Hepatocyte (in vitro differentiated cells): ENCODE data around the gene DLL1. TPM values are rescaled to one million over a fixed set of nuclear protein-coding genes. Genes with fewer than 3 reads are reported as not detected.

ENCODE experiments used
- DNase-seq: peaks from one replicate; pipeline ENCODE4 v3.0.0-alpha.2; 2016; ENCODE audit warnings: low spot score
- H2AFZ ChIP-seq: fragments of 200-600 bp; sonication (generic); 2 replicates; pipeline ENCODE4 v1.6.0; 2016; ENCODE audit warnings: antibody characterized with exemption, mild to moderate bottlenecking
- H3K27ac ChIP-seq: fragments of 200-600 bp; sonication (generic); 2 replicates; pipeline ENCODE4 v1.5.1; 2016; ENCODE audit warnings: mild to moderate bottlenecking
- H3K27me3 ChIP-seq: fragments of 200-600 bp; sonication (generic); 2 replicates; pipeline ENCODE4 v1.6.1; 2016
- H3K36me3 ChIP-seq: fragments of 200-600 bp; sonication (generic); replicated peaks from 2 replicates; pipeline ENCODE4 v1.5.1; 2016; ENCODE audit warnings: low read depth; ENCODE audit not compliant: insufficient read depth
- H3K4me1 ChIP-seq: fragments of 200-600 bp; sonication (generic); 2 replicates; pipeline ENCODE4 v1.5.1; 2016; ENCODE audit warnings: mild to moderate bottlenecking, moderate library complexity; ENCODE audit not compliant: insufficient read depth
- H3K4me2 ChIP-seq: fragments of 200-600 bp; sonication (generic); 2 replicates; pipeline ENCODE4 v1.6.0; 2016
- H3K4me3 ChIP-seq: fragments of 200-600 bp; sonication (generic); 2 replicates; pipeline ENCODE4 v1.5.1; 2016; ENCODE audit warnings: mild to moderate bottlenecking
- H3K79me2 ChIP-seq: fragments of 200-600 bp; sonication (generic); 2 replicates; pipeline ENCODE4 v1.6.0; 2017; ENCODE audit warnings: mild to moderate bottlenecking
- H3K9me2 ChIP-seq: fragments of 200-600 bp; sonication (generic); replicated peaks from 2 replicates; pipeline ENCODE4 v1.6.0; 2017; ENCODE audit warnings: mild to moderate bottlenecking; ENCODE audit not compliant: insufficient read depth
- H3K9me3 ChIP-seq: fragments of 200-600 bp; sonication (generic); 2 replicates; pipeline ENCODE4 v1.5.1; 2016; ENCODE audit warnings: low read depth, mild to moderate bottlenecking
- H4K20me1 ChIP-seq: fragments of 200-600 bp; sonication (generic); 2 replicates; pipeline ENCODE4 v1.6.0; 2016; ENCODE audit warnings: mild to moderate bottlenecking; ENCODE audit not compliant: insufficient read depth, poor library complexity, severe bottlenecking
- CTCF ChIP-seq: fragments of 200-600 bp; sonication (generic); IDR thresholded peaks from 2 replicates; pipeline ENCODE4 v1.5.1; 2016; ENCODE audit warnings: antibody characterized with exemption, mild to moderate bottlenecking; ENCODE audit not compliant: poor library complexity
- EZH2 ChIP-seq: fragments of 200-600 bp; sonication (generic); IDR thresholded peaks from 2 replicates; pipeline ENCODE4 v1.6.1; 2016; ENCODE audit warnings: antibody characterized with exemption, mild to moderate bottlenecking, borderline replicate concordance
- EZH2phosphoT487 ChIP-seq: fragments of 200-600 bp; sonication (generic); IDR thresholded peaks from one replicate; pipeline ENCODE4 v1.6.1; 2018; ENCODE audit warnings: antibody characterized with exemption, mild to moderate bottlenecking, low read depth, moderate library complexity; ENCODE audit not compliant: unreplicated experiment, severe bottlenecking
- WGBS: methylation state at CpG from one replicate; pipeline ENCODE4 v1.1.6; 2016; ENCODE audit warnings: low lambda C conversion rate; ENCODE audit errors: missing lambda C conversion rate; 5-methylcytosine and 5-hydroxymethylcytosine counted together
- polyA plus RNA-seq: library from polyadenylated mRNA; unstranded; fragments of >200 nt; fragmentation: Nextera tagmentation; extraction: Ambion mirVana; gene quantifications from 2 replicates; pipeline ENCODE4 v1.2.1, GENCODE V29; 2016
- total RNA-seq: library from RNA; depleted of rRNA; stranded (reverse); fragments of >200 nt; gene quantifications from 2 replicates; pipeline ENCODE4 v1.2.3, GENCODE V29; 2014

DLL1 gene
- total and polyA plus RNA-seq, 2 experiments from 2014 or later: 3.1 to 3.3 TPM

- no peaks in the 10 kb centered on the region for H3K9me3 ChIP-seq
- H3K27ac ChIP-seq: no peak overlapping the region
- no peaks in the 10 kb centered on the region for H3K27me3 ChIP-seq
- no peaks in the 10 kb centered on the region for H3K9me2 ChIP-seq
- TF ChIP-seq EZH2 (no peak), EZH2phosphoT487 (no peak), CTCF (no peak)
- no peak for DNase-seq
- H3K4me1 ChIP-seq: peaks cover 15% of the 10 kb centered on the region
- no peaks in the 10 kb centered on the region for H4K20me1 ChIP-seq
- H2AFZ ChIP-seq: no peak overlapping the region
- no peak overlapping the region for H3K4me2 ChIP-seq
- H3K36me3 ChIP-seq: no peaks in the 10 kb centered on the region
- H3K79me2 ChIP-seq: no peaks in the 10 kb centered on the region
- WGBS: 89% methylated on average over 8 of the region's 8 CpGs
- H3K4me3 ChIP-seq: no peak overlapping the region
These were observed 27.5 kb downstream of the DLL1 start for GRCh38 chr6:170263410-170263809.

GRCh38 chr6:170262489-170263088, 28.3 kb downstream of the DLL1 start:
- WGBS: 88% methylated on average over 22 of the region's 22 CpGs
- H3K9me2 ChIP-seq: no peaks in the 10 kb centered on the region

GRCh38 chr6:170261643-170262488, 29.0 kb downstream of the DLL1 start:
- no peaks in the 10 kb centered on the region for H3K27me3 ChIP-seq
- no peak overlapping the region for H3K27ac ChIP-seq
- no peak overlapping the region for H3K4me3 ChIP-seq
- no peaks in the 10 kb centered on the region for H3K36me3 ChIP-seq
- H3K9me3 ChIP-seq: no peaks in the 10 kb centered on the region
- WGBS: 90% methylated on average over 32 of the region's 32 CpGs
- H3K4me1 ChIP-seq: peaks cover 15% of the 10 kb centered on the region
- DNase-seq: no peak
- no peaks in the 10 kb centered on the region for H4K20me1 ChIP-seq
- TF ChIP-seq EZH2phosphoT487 (no peak), CTCF (no peak), EZH2 (no peak)
- no peak overlapping the region for H2AFZ ChIP-seq
- no peaks in the 10 kb centered on the region for H3K9me2 ChIP-seq
- H3K79me2 ChIP-seq: no peaks in the 10 kb centered on the region
- H3K4me2 ChIP-seq: no peak overlapping the region

More at GRCh38 chr6:170262489-170263088, 28.3 kb downstream of the DLL1 start:
- no peak for DNase-seq
- Histone ChIP-seq H3K36me3 (no peaks in the 10 kb centered on the region), H3K27me3 (no peaks in the 10 kb centered on the region), H3K4me3 (no peak overlapping the region), H3K4me1 (peaks cover 15% of the 10 kb centered on the region), H3K79me2 (no peaks in the 10 kb centered on the region), H3K9me3 (no peaks in the 10 kb centered on the region), H3K27ac (no peak overlapping the region), H3K4me2 (no peak overlapping the region), H2AFZ (no peak overlapping the region), H4K20me1 (no peaks in the 10 kb centered on the region)
- no peak for TF ChIP-seq EZH2
- no peak for TF ChIP-seq EZH2phosphoT487
- TF ChIP-seq CTCF: no peak
